ENCODE data around the gene SPTBN1. TPM values are rescaled to one million over a fixed set of nuclear protein-coding genes. Genes with fewer than 3 reads are reported as not detected.
"Not testable (repeated sequence)": the region's sequence is repeated elsewhere in the genome, so short reads cannot be mapped to it uniquely, and the experiment has no call there.

The SPTBN1 gene
- total RNA-seq, 1 donor from 2014 or later = 380 TPM

- DNase-seq (ENCODE audit: low spot score) = no peak
Measured at GRCh38 chr2:54470266-54470938, 14.3 kb downstream of the SPTBN1 start.

DNA sequence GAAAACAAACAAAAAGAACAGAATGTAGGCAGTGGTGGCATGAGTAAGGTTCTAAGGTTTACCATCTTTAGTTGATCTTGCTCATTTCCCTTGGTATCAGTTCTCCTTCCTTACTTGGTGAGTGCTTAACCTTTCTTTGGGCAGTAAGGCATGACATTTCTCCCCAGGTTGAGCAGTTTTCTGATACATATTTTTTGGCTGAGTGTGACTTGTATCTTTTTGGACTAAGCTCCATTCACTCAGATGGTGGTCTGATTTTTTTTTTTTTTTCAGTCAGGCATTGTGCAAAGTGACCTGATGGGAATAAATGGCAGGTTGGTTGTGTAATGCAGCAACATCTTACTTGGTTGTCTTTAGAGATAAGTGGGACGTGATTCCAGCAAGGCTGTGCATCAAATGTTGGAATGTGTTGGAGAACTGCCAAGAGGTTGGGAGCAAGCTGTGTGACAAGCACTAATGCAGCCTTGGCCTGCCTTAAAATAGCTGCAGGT is 15.1 kb downstream of the SPTBN1 start:
- no peak for DNase-seq (ENCODE audit: low spot score)

GRCh38 chr2:54473851-54474250 is 17.7 kb downstream of the SPTBN1 start:
- DNase-seq (ENCODE audit: low spot score) = no peak

GRCh38 chr2:54475285-54475684 is 19.2 kb downstream of the SPTBN1 start:
- no peak for DNase-seq (ENCODE audit: low spot score)

DNA sequence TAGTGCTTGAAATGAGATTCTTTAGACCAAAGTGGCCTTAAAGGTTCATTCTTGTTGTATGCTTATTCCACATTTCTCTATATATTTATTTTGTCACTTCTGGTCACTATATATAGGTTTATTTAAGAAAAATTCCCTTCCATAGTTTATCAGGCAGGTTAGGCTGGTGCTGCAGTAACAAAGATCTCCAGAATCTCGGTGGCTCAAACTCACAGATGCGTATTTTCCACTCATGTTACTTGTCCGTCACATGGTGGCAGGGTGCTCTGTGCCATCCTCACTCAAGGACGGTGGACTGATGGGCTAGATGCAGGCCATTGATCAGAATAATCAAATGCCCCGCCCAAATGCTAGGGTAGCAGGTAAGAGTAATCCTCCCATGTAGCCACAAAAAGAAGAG is 19.8 kb downstream of the SPTBN1 start:
- DNase-seq (ENCODE audit: low spot score) = no peak

DNA sequence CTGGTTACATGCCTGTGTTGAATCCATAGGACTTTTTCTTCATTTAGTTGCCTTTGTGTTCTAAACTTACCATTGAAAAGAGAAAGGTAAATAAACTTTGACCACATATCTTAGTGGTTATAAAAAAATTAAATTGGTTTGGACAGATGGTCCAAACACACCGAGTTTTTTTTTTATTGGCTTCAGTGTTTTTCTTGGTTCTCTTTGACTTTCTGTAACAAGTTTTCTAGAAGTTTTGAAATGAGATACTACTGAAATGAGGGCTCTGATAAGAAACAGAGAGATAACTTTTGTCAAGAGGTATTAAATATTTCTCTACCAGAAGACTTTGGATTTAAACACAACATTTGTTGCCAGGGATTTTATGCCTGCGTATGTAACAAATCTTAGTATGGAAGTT is 20.7 kb downstream of the SPTBN1 start:
- DNase-seq (ENCODE audit: low spot score) = no peak

GRCh38 chr2:54477896-54478295 is 21.8 kb downstream of the SPTBN1 start:
- DNase-seq (ENCODE audit: low spot score) = no peak

GRCh38 chr2:54478899-54479298 is 22.8 kb downstream of the SPTBN1 start:
- no peak for DNase-seq (ENCODE audit: low spot score)

DNA sequence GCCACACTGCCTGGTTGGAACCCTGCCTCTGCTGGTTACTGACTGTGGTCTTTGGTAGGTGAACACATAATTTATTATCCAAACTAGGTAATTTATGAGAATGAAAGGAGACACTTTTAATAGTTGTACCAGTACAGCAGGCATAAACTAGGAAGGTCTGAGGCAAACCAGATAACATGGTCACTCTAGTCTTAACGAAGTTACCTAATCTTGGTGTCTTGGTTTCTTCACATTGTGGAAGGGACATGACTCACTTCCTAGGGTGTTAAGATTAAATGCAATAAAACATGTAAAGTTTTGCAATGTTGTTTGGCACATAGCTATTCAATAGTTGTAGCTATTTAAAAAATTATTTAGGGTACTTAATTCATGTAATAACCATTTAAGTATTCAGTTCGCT is 23.3 kb downstream of the SPTBN1 start:
- no peak for DNase-seq (ENCODE audit: low spot score)

DNA sequence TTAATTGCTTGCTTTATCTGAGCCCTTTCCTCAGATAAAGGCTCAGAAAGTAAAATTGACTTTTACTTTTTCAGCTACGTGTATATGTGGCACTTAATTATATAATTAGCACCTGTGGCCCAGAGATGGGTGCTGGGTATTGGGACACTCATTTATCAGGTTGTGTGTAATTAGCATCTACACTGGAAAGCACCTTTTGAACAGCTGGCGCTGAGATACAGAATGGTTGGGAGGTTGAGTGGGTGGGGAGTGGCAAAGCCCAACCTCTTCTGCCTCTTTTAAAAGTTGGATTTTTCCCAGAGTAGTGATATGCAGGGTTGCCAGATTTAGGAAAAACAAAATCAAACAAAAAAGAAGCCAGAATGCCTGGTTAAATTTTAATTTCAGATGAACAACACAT is 23.9 kb downstream of the SPTBN1 start:
- DNase-seq (ENCODE audit: low spot score) = no peak

GRCh38 chr2:54481686-54482085 is 25.6 kb downstream of the SPTBN1 start:
- DNase-seq (ENCODE audit: low spot score) = no peak

DNA sequence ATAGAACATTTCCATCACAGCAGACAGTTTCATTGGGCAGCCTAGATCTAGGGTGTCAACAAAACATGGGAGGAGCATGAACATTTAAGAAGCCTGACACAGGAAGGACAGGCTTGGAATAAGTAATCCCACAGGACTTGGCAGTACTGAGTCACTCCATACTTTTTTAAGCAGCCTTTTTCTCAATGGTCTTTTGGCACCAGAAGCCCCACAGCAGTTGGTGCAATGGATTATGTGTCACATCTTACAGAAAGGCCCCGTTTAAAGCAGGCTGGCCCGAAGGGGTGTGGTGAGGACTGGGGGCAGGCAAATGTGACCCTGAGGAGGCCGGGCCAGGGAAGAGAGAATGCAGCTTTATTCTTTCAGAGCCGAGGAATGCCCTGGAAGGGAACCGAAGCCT is 26.6 kb downstream of the SPTBN1 start:
- DNase-seq (ENCODE audit: low spot score) = no peak

- no peak for DNase-seq (ENCODE audit: low spot score)
Measured at GRCh38 chr2:54483426-54483825, 27.3 kb downstream of the SPTBN1 start.

GRCh38 chr2:54485756-54486155 is 29.6 kb downstream of the SPTBN1 start:
- not testable (repeated sequence) for DNase-seq (ENCODE audit: low spot score)

DNA sequence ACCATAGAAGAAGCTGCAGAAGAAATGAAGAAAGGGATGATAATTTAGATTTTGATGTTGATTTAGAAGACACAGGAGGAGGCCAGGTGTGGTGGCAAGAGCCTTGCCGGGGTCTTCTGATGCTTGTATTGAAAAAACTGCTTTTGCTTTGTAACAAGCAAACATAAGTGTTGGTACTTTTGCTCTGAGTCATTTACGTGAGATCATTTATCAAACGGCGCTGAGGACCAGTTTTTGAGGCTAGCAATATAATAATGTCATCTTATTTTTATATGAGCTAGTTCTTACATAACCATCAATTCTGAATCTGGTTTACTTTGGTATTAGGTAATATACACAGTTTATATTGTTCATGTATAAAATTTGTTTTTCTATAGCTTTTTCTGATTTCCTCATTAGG is 30.6 kb downstream of the SPTBN1 start:
- no peak for DNase-seq (ENCODE audit: low spot score)

DNA sequence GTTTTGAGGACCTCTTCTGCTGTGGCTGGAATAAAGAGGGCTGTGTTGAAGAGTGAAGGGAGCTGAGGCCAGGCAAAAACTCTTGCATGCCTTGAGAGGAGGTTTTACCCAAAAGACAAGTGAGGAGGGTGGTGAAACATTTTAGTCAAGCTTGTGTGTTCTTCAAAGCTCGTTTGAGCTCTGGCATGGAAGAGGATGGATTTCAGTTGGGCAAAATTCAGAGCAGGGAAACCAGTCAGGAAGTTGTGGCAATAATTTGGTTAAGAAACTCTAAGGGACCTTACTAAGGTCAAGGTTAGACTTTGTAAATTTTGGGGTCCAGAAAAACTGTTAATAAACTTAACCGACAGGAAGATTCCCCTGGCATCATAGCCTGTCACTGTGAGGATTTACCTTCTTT is 34.7 kb downstream of the SPTBN1 start:
- DNase-seq (ENCODE audit: low spot score) = no peak

GRCh38 chr2:54492335-54492734 is 36.2 kb downstream of the SPTBN1 start:
- DNase-seq (ENCODE audit: low spot score) = no peak

- DNase-seq (ENCODE audit: low spot score) = no peak
Measured at GRCh38 chr2:54494087-54494486, 38.0 kb downstream of the SPTBN1 start.

DNA sequence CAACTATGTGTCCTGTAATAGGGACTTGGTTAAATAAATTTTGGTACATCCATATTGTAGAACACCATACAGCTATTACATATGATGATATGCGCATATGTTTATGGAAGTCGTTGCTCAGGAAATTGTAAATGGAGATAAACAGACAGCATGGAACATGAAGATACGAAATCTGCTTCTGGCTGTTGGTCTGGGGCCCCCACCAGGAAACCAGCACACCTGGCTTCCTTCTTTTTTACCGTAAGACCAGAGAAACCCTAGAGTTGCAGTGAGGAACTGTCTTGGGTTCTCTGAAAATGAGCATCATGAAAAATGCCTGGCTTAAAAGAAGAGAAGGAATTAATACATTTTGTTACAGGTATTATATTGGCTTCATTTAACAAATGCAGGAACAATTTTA is 40.8 kb downstream of the SPTBN1 start:
- no peak for DNase-seq (ENCODE audit: low spot score)

DNA sequence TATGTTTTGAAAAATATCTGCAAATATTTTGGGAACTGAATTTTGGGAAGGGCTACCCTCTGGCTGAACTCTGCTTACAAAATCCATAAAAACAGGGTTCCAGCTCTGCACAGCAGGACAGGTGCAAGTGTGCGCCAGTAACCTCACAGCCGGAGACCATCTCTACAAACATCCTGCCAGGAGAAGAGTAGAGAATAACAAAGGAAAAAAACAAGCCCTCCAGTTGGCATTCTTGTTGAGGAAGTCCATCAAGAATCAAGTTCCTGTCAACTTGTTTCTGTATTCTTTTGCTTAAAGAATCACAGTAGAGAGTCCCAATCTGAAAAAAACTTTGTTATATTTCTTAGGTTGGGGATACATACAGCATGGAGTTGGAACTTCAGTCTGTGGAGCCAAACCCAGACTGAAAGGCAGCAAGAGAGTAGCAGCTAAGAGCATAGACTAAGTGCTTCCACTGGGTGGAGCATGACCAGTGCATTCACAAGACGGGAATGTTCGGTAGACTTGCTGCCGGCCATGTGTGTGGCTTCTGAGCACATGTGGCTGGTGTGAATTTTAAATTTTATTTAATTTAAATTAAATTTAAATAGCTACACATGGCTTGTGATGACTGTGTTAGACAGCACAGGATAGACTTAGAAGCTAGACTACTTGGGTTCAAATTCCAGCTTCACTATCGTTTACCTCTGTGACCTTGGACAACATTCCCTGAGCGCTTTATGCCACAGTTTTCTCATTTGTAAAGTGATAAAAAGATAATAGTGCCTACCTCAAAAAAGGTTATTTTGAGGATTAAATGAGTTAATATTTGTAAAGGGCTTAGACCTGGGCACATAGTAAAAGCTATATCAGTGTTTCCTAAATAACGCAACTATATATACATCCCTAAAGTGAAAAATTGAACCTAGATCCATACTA is 41.9 kb downstream of the SPTBN1 start:
- DNase-seq (ENCODE audit: low spot score) = no peak

DNA sequence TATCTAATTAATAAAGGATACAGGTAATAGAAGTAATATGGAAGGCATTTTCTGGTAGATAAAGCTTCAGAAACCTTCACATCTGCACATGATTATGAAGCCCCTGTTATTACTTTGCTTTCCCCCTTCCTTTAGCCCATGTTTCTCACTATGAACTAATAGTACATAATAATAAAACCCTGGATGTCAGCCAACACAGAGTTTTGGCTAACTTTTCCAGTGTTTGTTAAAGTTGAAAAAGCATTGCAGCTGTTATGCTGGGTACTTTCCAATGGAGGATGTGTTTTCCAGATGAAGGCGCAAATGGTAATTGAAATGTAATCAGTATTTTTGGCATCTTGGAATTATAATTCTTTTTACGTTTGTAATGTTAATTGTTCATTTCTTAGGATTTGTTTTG is 43.5 kb downstream of the SPTBN1 start:
- no peak for DNase-seq (ENCODE audit: low spot score)

GRCh38 chr2:54500404-54501205 is 44.5 kb downstream of the SPTBN1 start:
- no peak for DNase-seq (ENCODE audit: low spot score)
